ENCODE measurements around the gene BCR. TPM values are rescaled to one million over a fixed set of nuclear protein-coding genes. Genes with fewer than 3 reads are reported as not detected.

BCR gene
- total and polyA plus RNA-seq, 2 of the 8 experiments (the other 6 are each of a cell fraction or from before 2014, with no cell fraction given), result 66.7 to 130 TPM

GRCh38 chr22:23272371-23272770 is 92.1 kb downstream of the BCR start:
- Histone ChIP-seq H2AFZ (ENCODE audit: low read length) (no peak overlapping the region), H3K27me3 (replicated peaks in 1 of 4; ENCODE audit: control insufficient read depth in 3 of 4, extremely low read depth in 1 of 4, insufficient read depth in 3 of 4, low read length in 3 of 4) (no peaks in the 10 kb centered on the region), H2BK12ac (ENCODE audit: low read depth, low read length) (no peak overlapping the region), H4K91ac (replicated peaks; ENCODE audit: insufficient read length, low read length) (no peak overlapping the region), H2BK15ac (ENCODE audit: low read length) (no peak overlapping the region), H3K36me3 (ENCODE audit: control insufficient read depth in 2 of 4, insufficient read depth in 4 of 4, low read length in 3 of 4) (peaks cover 14 to 38% (median 34%) of the 10 kb centered on the region in 4 experiments; a peak in 7 of 8 replicates), H2BK20ac (ENCODE audit: low read length) (no peak overlapping the region), H2AK5ac (ENCODE audit: low read depth, low read length) (no peak overlapping the region), H3K9ac (replicated peaks in 1 of 4; ENCODE audit: extremely low read depth in 1 of 4, low read depth in 3 of 4, low read length in 3 of 4) (no peak overlapping the region), H3K4me1 (replicated peaks in 1 of 4; ENCODE audit: control insufficient read depth in 3 of 4, insufficient read depth in 4 of 4, low read length in 3 of 4) (peaks cover 0 to 26% (median 20%) of the 10 kb centered on the region in 4 experiments; a peak in 6 of 7 replicates), H3K79me2 (ENCODE audit: control insufficient read depth in 1 of 2, insufficient read depth in 2 of 2, low read length in 2 of 2) (no peaks in the 10 kb centered on the region), H4K8ac (ENCODE audit: extremely low read depth, insufficient read depth, low read length) (no peak overlapping the region), H3K56ac (replicated peaks; ENCODE audit: insufficient read length, low read depth, low read length) (no peak overlapping the region), H3K4ac (replicated peaks; ENCODE audit: insufficient read length, low read depth, low read length) (no peak overlapping the region), H3K27ac (ENCODE audit: low read depth, low read length) (no peak overlapping the region), H3K4me3 (ENCODE audit: extremely low read depth in 1 of 4, insufficient read depth in 2 of 4, low read depth in 3 of 4, low read length in 4 of 4) (no peak overlapping the region), H3K9me3 (ENCODE audit: insufficient read depth in 2 of 2, low read depth in 1 of 2, low read length in 1 of 2) (no peaks in the 10 kb centered on the region), H4K5ac (ENCODE audit: insufficient read length, low read depth, low read length) (no peak overlapping the region), H3K23ac (ENCODE audit: insufficient read length) (no peak overlapping the region), H3K79me1 (ENCODE audit: low read depth, low read length) (no peaks in the 10 kb centered on the region), H3K14ac (ENCODE audit: insufficient read length) (no peak overlapping the region), H3K4me2 (ENCODE audit: insufficient read depth in 1 of 2, low read depth in 2 of 2, low read length in 2 of 2) (no peak overlapping the region), H3K23me2 (ENCODE audit: low read depth, low read length) (no peaks in the 10 kb centered on the region), H2BK5ac (ENCODE audit: low read depth, low read length) (no peak overlapping the region; the same call in 1 of the 2 replicates), H2BK120ac (replicated peaks; ENCODE audit: low read depth, low read length) (no peak overlapping the region), H4K20me1 (replicated peaks in 1 of 2; ENCODE audit: control insufficient read depth in 1 of 2, insufficient read depth in 2 of 2, low read length in 2 of 2) (peaks cover 6 to 25% of the 10 kb centered on the region in 2 experiments), H3K18ac (ENCODE audit: extremely low read depth, low read length) (no peak overlapping the region)
- POLR2A ChIA-PET (ENCODE audit: partially characterized antibody), result interaction anchor here (1.1 kb wide), 1 partner anchor 13 kb away, joined by 3 read pairs; no protein-coding TSS in a partner anchor
- CTCF ChIA-PET (ENCODE audit: partially characterized antibody), result interaction anchor here (1.1 to 18.6 kb wide), 6 partner anchors 8 to 90 kb away, joined by 3 to 358 read pairs (median 16); partner anchors contain the start of gene BCR
- no peak for DNase-seq (ENCODE audit: low read depth in 1 of 2, low spot score in 2 of 2)
- FAIRE-seq, result no peak
- 93% methylated on average over 8 of the region's 8 CpGs; no CpG with 5 or more reads in 1 of the 2 experiments for WGBS, 2 experiments (ENCODE audit: extremely low coverage in 1 of 2, insufficient coverage in 1 of 2, insufficient read length in 1 of 2, insufficient replicate concordance in 2 of 2, low coverage in 1 of 2, low lambda C conversion rate in 2 of 2, missing lambda C conversion rate in 1 of 2)

Data from H1 (cell line).